GM23248 (cell line): Measurements from ENCODE around the gene MYMX.

Experiments used
- EZH2 ChIP-seq: fragments of 200-600 bp; sonication (generic); IDR thresholded peaks from 2 replicates; pipeline ENCODE4 v1.6.1; 2018; ENCODE audit warnings: antibody characterized with exemption, mild to moderate bottlenecking; ENCODE audit not compliant: insufficient read depth, poor library complexity, severe bottlenecking
- EZH2phosphoT487 ChIP-seq: fragments of 200-600 bp; sonication (generic); IDR thresholded peaks from 2 replicates; pipeline ENCODE4 v1.6.1; 2018; ENCODE audit warnings: antibody characterized with exemption, moderate library complexity, mild to moderate bottlenecking, low read depth; ENCODE audit not compliant: insufficient read depth

DNA sequence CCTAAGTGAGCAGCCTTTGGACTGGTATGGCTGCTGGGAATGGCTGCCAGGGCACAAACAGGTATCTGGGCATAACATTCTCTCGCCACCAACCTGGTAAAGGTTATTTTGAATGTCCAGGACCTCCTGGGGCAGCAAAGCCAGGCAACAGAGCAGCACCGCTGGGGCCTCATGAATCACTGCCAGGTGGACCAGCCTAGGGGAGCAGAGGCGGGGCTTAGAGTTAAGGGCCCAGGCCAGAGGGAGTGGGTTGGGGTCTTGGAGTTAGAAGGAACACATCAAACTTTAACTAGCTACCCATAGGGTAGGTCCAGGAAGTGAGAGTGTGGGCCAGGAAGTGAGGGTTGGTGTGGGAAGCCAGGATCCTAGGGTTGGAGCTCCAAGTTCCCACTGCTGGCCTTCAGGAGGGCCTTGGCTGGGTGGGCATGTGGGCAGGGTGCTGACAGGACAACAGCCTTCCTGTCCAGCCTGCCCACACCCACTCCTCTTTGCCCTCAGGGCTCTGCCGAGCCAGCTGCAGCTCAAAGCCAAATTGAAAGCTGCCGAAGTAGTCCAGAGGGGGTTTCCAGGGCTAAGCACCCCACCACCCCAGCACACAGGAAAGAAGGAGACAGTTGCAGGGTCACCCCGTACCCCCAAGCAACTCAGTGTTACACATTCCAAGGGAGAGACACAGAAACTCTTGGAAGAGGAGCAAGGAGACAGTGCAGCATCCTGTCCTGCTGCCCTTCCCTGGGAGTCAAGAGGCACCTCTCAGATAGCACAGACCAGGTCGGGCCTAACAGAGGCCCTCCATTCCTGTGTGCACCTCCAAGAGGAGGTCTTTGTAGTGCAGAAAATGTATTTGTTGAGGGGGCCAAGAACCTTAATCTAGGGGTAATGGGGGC lies 46.0 kb downstream of the MYMX start:
- TF ChIP-seq EZH2phosphoT487 (no peak), EZH2 (no peak)
